Caco-2 (cell line): ENCODE results near the gene ATP8B3. TPM values are rescaled to one million over a fixed set of nuclear protein-coding genes. Genes with fewer than 3 reads are reported as not detected.

Experiments used
- BruUV-seq: library from RNA; stranded (reverse); fragments of 400-500 nt; replicated peaks from 2 replicates; lab custom pipeline; 2021; lab: Mats Ljungman, UMichigan
- CTCF ChIA-PET: fragments of 300-600 bp; sonication (Branson Sonifier 250); formaldehyde crosslinking; loops from one replicate; lab custom pipeline; 2022; ENCODE audit warnings: antibody characterized with exemption; lab: Charles Lee
- POLR2A ChIA-PET: fragments of 300-600 bp; sonication (Branson Sonifier 250); formaldehyde crosslinking; loops from one replicate; lab custom pipeline; 2022; ENCODE audit warnings: antibody characterized with exemption; lab: Charles Lee
- DNase-seq, 2 experiments: peaks; one replicate each; pipeline versions ENCODE4 v3.0.0 to v3.0.0-alpha.2; 2020 to 2022
- H3K27me3 ChIP-seq: replicated peaks from 2 replicates; pipeline ENCODE4 v1.6.0; 2011; ENCODE audit warnings: low read length; ENCODE audit not compliant: control insufficient read depth, insufficient read depth
- H3K36me3 ChIP-seq: 2 replicates; pipeline ENCODE4 v1.5.1; 2011; ENCODE audit warnings: low read length; ENCODE audit not compliant: control insufficient read depth, insufficient read depth
- H3K4me1 ChIP-seq: fragments of 250-450 bp; sonication (Bioruptor Pico); 2 replicates; pipeline ENCODE4 v1.5.1; 2020; ENCODE audit warnings: mild to moderate bottlenecking
- H3K4me3 ChIP-seq: 2 replicates; pipeline ENCODE4 v1.5.1; 2011; ENCODE audit warnings: low read depth, mild to moderate bottlenecking, control low read depth, low read length
- H3K9me3 ChIP-seq: fragments of 250-450 bp; sonication (Bioruptor Pico); 2 replicates; pipeline ENCODE4 v1.5.1; 2020; ENCODE audit warnings: mild to moderate bottlenecking, moderate library complexity
- H3K27ac Mint-ChIP-seq: one replicate; pipeline ENCODE4 v1.8.0; 2022; ENCODE audit warnings: mixed read lengths; ENCODE audit not compliant: unreplicated experiment
- H3K27me3 Mint-ChIP-seq: one replicate; pipeline ENCODE4 v1.8.0; 2022; ENCODE audit warnings: mixed read lengths; ENCODE audit not compliant: insufficient read depth, unreplicated experiment
- H3K36me3 Mint-ChIP-seq: one replicate; pipeline ENCODE4 v1.8.0; 2022; ENCODE audit warnings: mild to moderate bottlenecking, mixed read lengths; ENCODE audit not compliant: insufficient read depth, unreplicated experiment
- H3K4me1 Mint-ChIP-seq: one replicate; pipeline ENCODE4 v1.8.0; 2022; ENCODE audit warnings: low read depth, mixed read lengths; ENCODE audit not compliant: unreplicated experiment
- H3K4me3 Mint-ChIP-seq: one replicate; pipeline ENCODE4 v1.8.0; 2022; ENCODE audit warnings: mild to moderate bottlenecking, moderate library complexity, mixed read lengths; ENCODE audit not compliant: unreplicated experiment
- H3K9me3 Mint-ChIP-seq: one replicate; pipeline ENCODE4 v1.8.0; 2022; ENCODE audit warnings: mixed read lengths; ENCODE audit not compliant: unreplicated experiment
- CTCF ChIP-seq, 2 experiments: fragments of 200-600 bp in 1 of 2; IDR thresholded peaks; 1 replicate in 1 of 2; 2 replicates in 1 of 2; pipeline versions ENCODE4 v1.5.1 to v1.8.0; 2011 to 2022; ENCODE audit warnings: antibody characterized with exemption in 1 of 2, control low read depth in 1 of 2, inconsistent platforms in 1 of 2, low read depth in 1 of 2, low read length in 1 of 2, mild to moderate bottlenecking in 1 of 2, moderate library complexity in 1 of 2; ENCODE audit not compliant: insufficient read depth in 1 of 2, severe bottlenecking in 1 of 2, unreplicated experiment in 1 of 2
- intact Hi-C: fragments of 100-400 bp; cut with micrococcal nuclease; formaldehyde crosslinking; loops from one replicate; pipeline ENCODE4 v1.10.0; 2022; ENCODE audit not compliant: unreplicated experiment
- total RNA-seq: library from RNA; stranded (reverse); gene quantifications from 2 replicates; pipeline ENCODE4 v1.2.3, GENCODE V29; 2022

The ATP8B3 gene
- total RNA-seq, 1 experiment from 2014 or later, result 0.45 TPM

GRCh38 chr19:1756705-1757465 is 55.2 kb downstream of the ATP8B3 start:
- H3K27me3 Mint-ChIP-seq, result peaks cover 36% of the 10 kb centered on the region
- no TSS peak for BruUV-seq
- no peaks in the 10 kb centered on the region for H3K36me3 ChIP-seq
- H3K4me3 ChIP-seq, result no peak overlapping the region
- H3K4me3 Mint-ChIP-seq, result peak overlapping the region; percentile 53
- no peak for TF ChIP-seq CTCF (IDR thresholded peaks at IDR 0.05; ENCODE audit: insufficient read depth in 1 of 2, low read depth in 1 of 2, low read length in 1 of 2, severe bottlenecking in 1 of 2, unreplicated experiment in 1 of 2)
- ChIA-PET POLR2A (no interaction called here), CTCF (interaction anchor here (0.6 kb wide), 1 partner anchor 941 kb away, joined by 3 read pairs; no protein-coding TSS in a partner anchor)
- H3K4me1 ChIP-seq, result peaks cover 2% of the 10 kb centered on the region; the same call in 1 of the 2 replicates
- H3K27ac Mint-ChIP-seq, result no peak overlapping the region
- intact Hi-C loops, result no loop called here
- H3K36me3 Mint-ChIP-seq, result peaks cover 6% of the 10 kb centered on the region
- no peaks in the 10 kb centered on the region for H3K9me3 ChIP-seq
- no peak for DNase-seq
- peaks cover 7% of the 10 kb centered on the region for H3K4me1 Mint-ChIP-seq
- H3K9me3 Mint-ChIP-seq, result no peaks in the 10 kb centered on the region
- H3K27me3 ChIP-seq, result peaks cover 2% of the 10 kb centered on the region

- no peak overlapping the region for H3K27ac Mint-ChIP-seq
- H3K4me1 ChIP-seq, result peaks cover 2% of the 10 kb centered on the region; the same call in 1 of the 2 replicates
- H3K27me3 ChIP-seq, result peaks cover 2% of the 10 kb centered on the region
- no peak for DNase-seq
- H3K4me3 Mint-ChIP-seq, result no peak overlapping the region
- no TSS peak for BruUV-seq
- H3K9me3 ChIP-seq, result no peaks in the 10 kb centered on the region
- no peak overlapping the region for H3K4me3 ChIP-seq
- no peaks in the 10 kb centered on the region for H3K9me3 Mint-ChIP-seq
- intact Hi-C loops, result no loop called here
- TF ChIP-seq CTCF (IDR thresholded peaks at IDR 0.05; ENCODE audit: insufficient read depth in 1 of 2, low read depth in 1 of 2, low read length in 1 of 2, severe bottlenecking in 1 of 2, unreplicated experiment in 1 of 2), result no peak
- peaks cover 33% of the 10 kb centered on the region for H3K27me3 Mint-ChIP-seq
- ChIA-PET POLR2A (no interaction called here), CTCF (no interaction called here)
- H3K4me1 Mint-ChIP-seq, result peaks cover 7% of the 10 kb centered on the region
- peaks cover 6% of the 10 kb centered on the region for H3K36me3 Mint-ChIP-seq
- H3K36me3 ChIP-seq, result no peaks in the 10 kb centered on the region
These were observed 55.8 kb downstream of the ATP8B3 start for GRCh38 chr19:1756264-1756663.

GRCh38 chr19:1755467-1756171 is 56.5 kb downstream of the ATP8B3 start:
- peaks cover 2% of the 10 kb centered on the region; the same call in 1 of the 2 replicates for H3K4me1 ChIP-seq
- H3K4me3 Mint-ChIP-seq, result peak overlapping the region; percentile 57
- no peaks in the 10 kb centered on the region for H3K9me3 ChIP-seq
- no peak for TF ChIP-seq CTCF (IDR thresholded peaks at IDR 0.05; ENCODE audit: insufficient read depth in 1 of 2, low read depth in 1 of 2, low read length in 1 of 2, severe bottlenecking in 1 of 2, unreplicated experiment in 1 of 2)
- ChIA-PET CTCF (no interaction called here), POLR2A (no interaction called here)
- no peaks in the 10 kb centered on the region for H3K9me3 Mint-ChIP-seq
- no peaks in the 10 kb centered on the region for H3K36me3 ChIP-seq
- peaks cover 6% of the 10 kb centered on the region for H3K36me3 Mint-ChIP-seq
- peaks cover 30% of the 10 kb centered on the region for H3K27me3 Mint-ChIP-seq
- peaks cover 7% of the 10 kb centered on the region for H3K4me1 Mint-ChIP-seq
- no TSS peak for BruUV-seq
- DNase-seq, result no peak
- peaks cover 4% of the 10 kb centered on the region for H3K27me3 ChIP-seq
- no peak overlapping the region for H3K27ac Mint-ChIP-seq
- no peak overlapping the region for H3K4me3 ChIP-seq
- intact Hi-C loops, result no loop called here
